ENCODE data around the gene ASIC5.

- TF ChIP-seq CTCF (IDR thresholded peaks at IDR 0.05; ENCODE audit: insufficient read depth, low read depth, low read length) (no peak), EZH2 (IDR thresholded peaks at IDR 0.05; ENCODE audit: insufficient read depth, low read length) (no peak)
Measured at GRCh38 chr4:155879767-155880166, 13.7 kb upstream of the ASIC5 start.

Data from astrocyte (in vitro differentiated cells and primary cell).